OCI-LY7 (cell line): ENCODE measurements around the gene CDYL.

ENCODE experiments used
- CTCF ChIP-seq: fragments of 200-600 bp; sonication (generic); conservative IDR thresholded peaks from 2 replicates; pipeline ENCODE4 v1.5.1; 2014; ENCODE audit warnings: mild to moderate bottlenecking, antibody characterized with exemption, low read length, moderate library complexity, mixed read lengths
- EZH2phosphoT487 ChIP-seq: fragments of 200-600 bp; sonication (generic); IDR thresholded peaks from 2 replicates; pipeline ENCODE4 v1.6.1; 2018; ENCODE audit warnings: low read depth, borderline replicate concordance, mild to moderate bottlenecking, mixed run types, antibody characterized with exemption, low read length, moderate library complexity, mixed read lengths

GRCh38 chr6:4899249-4900034 is 123.2 kb downstream of the CDYL start:
- TF ChIP-seq CTCF = no peak
- TF ChIP-seq EZH2phosphoT487 = no peak
